Erythroblast (primary cell): ENCODE measurements around the gene LSM14A.

Experiments used
- GATA1 ChIP-seq: IDR thresholded peaks from 2 replicates; pipeline ENCODE4 v1.6.1; 2011; ENCODE audit warnings: low read depth, mild to moderate bottlenecking, control low read depth, low read length, moderate library complexity
- POLR2A ChIP-seq: IDR thresholded peaks from 2 replicates; pipeline ENCODE4 v1.6.1; 2011; ENCODE audit warnings: mild to moderate bottlenecking, low read length

DNA sequence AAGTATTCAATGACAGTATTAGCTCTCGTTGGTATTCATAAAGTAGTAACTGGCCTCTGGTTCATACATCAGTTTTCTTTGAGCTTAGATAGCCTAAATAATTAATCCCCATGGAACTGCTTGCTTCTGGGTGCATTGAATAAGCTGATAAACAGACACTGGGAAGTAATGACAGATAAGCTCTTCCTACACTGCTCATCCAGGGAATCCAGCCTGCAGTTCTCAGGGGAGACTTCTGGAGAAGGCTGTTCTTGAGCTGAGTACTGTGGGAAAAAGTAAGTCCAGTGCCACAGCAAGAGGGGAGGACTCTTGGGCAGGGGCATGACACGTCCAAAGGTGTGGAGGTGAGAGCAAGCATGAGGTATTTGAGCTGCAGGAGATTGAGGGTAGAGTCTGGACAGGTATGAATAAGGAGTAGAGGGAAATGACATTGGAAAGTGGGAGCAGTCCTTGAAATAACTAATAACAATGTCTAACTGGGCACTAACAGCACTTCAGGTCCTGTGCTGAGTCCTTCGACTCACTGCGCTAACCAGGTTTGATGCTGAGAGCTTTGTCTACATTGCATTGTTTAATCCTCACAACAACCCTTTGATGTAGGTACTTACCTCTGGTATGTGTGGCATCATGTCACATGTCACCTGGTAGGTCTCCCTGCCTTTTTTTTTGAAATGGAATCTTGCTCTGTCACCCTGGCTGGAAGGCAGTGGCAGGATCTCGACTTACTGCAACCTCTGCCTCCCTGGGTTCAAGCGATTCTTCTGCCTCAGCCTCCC, 89.2 kb downstream of the LSM14A start:
- no peak for TF ChIP-seq POLR2A
- TF ChIP-seq GATA1 = no peak
